GOT3 (cell line): ENCODE data around the gene CLMN.

Experiments used
- DNase-seq: peaks from one replicate; lab custom pipeline; 2025; ENCODE audit warnings: mixed read lengths; lab: John Stamatoyannopoulos, UW

The CLMN gene

GRCh38 chr14:95240859-95241813 is 78.6 kb downstream of the CLMN start:
- no peak for DNase-seq

DNA sequence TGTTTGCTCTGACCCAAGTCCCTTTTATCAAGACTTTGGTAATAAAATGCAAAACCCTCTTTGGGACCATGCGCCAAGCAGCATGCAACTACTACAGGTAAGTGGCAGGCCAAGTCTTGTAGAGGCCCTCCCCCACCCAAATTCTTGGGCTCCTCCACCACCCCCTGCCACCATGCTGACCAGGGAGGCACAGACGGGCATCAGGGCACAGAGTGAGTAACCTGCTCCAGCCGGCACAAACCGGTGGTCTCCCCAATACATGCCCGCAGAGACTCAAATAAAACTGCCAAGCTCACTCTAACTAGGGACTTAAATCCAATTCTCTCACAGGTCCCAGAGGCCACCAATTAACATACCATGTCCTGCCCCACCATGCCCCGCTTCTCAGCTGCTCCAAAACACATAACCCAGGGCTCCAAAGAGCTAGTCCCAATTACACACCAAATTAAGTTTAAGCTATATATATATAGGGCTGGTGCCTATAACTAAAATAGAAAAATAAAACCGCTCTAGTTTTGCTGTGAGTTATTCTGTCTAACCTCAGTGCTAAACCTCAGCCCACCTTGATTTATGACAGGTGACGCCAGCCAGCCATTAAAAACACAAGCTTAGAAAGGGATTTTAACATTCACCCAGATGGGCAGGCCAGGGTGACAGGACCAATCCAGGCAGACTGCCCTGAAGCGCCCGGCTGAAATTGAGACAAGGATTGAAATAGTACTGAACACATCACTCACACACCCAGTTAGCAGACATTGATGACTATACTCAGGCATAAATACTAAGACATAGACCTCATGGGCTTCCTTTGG is 81.0 kb downstream of the CLMN start:
- DNase-seq = no peak

DNA sequence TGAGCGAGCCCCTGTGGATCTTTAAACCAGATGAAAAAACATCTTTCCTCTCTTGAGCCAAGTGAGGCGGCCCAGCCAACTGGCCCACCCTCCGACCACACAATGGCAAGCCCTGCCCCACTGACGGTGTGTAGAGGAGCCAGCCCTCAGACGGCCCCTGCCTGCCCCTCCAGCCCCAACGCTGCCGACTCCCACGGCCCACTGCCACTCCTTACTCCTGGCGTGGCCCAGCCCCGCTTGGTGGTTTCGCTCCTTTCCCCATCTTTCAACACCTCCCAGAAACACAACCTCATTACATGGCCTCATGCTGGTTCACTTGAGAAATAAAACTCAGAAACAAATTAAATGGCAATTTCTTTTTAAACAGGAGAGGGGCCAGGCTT is 81.8 kb downstream of the CLMN start:
- DNase-seq = no peak

DNA sequence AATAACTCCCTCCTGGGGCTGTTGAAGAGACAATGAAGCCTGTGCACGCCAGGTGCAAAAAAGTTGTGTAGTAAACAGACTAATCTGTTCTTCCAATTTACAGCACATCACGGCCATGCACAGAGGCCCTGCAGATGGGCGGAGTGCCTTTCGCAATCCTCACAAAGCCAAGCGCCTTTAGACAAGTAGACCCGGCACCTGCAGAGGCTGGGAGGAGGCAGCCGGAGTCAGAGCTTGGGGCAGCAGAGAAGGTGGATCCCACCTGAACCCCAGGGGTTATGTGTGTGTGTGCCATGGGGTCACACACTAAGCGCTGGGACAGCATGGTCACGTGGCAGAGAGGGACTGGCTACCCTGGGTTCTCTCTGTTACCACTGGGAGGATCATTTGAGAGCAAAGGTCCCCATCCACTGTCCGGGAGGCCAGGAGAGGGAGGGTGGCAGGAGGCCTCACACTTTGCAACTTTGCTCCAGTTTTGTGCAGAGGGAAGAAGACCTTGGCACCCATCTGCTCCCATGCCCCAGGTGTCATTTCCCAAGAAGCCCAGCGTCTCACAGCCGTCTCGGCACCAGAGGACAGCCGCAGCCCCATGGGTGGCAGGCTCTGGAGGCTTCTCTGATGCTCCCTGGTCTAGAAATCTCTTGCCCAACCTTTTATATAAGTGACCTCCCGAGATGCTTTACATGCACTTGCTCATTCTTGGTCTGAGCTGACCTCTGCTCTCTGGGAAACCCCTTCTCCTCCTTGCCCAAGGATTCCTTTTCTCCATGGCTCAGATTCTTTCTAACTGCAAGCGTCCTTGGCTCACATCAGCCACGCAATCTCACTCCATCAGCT is 82.4 kb downstream of the CLMN start:
- no peak for DNase-seq

GRCh38 chr14:95236221-95236620 is 83.5 kb downstream of the CLMN start:
- no peak for DNase-seq

DNA sequence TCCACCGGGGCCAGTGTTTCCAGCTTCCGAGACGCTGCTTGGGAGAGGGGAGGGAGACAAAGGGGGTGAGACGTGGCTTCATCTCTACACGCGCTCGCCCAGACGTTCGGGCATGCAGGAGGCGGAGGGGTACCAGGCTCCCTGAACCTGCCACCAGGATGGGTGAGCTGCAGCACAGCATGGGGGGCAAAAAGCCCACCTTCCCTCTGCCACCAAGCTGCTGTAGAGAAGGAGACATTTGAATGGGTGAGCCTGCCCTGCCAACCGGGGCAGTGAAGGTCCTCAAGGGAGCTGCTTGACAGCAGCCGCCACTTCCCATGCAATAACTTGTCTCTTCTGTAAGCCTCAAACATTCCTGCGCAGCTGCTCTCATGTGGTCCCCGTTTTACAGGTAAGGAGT is 83.9 kb downstream of the CLMN start:
- no peak for DNase-seq

DNA sequence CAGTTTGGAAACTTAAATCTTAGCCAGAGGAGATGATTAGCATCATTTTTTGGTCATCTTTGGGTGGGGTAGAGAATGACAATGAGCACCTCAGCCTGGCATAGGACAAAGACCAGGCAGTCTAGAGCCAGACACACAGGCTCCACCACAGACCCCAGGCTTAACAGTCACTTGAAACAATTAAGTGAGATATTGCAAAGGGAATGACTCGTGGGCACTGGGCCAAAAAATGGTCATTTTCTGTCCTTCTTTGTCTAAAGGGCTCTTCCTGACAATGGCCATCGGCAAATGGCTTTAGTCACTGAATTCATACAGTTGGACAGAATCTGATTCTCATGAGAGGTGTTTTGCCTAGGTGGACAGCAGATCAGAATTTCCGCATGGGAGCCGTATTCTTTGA is 84.4 kb downstream of the CLMN start:
- DNase-seq = no peak

DNA sequence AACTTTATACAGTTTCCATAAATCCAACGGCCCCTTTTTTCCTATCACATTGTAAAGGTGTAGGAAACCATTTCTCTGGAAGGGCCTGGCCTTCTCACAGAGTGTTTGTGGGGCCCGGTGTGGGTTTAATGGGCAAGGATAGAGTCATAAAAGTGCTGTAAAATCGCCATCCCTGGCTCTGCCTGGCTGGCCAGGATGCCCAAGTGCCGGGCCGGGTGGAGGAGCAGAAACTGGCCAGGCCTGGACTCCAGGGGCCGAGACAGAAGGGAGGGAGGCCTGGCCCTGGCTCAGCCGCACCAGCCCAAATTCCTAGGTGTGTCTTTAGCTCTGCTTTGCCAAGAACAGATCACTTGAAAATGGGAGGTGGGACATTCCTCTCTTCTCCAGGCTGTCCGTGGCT is 85.3 kb downstream of the CLMN start:
- no peak for DNase-seq

DNA sequence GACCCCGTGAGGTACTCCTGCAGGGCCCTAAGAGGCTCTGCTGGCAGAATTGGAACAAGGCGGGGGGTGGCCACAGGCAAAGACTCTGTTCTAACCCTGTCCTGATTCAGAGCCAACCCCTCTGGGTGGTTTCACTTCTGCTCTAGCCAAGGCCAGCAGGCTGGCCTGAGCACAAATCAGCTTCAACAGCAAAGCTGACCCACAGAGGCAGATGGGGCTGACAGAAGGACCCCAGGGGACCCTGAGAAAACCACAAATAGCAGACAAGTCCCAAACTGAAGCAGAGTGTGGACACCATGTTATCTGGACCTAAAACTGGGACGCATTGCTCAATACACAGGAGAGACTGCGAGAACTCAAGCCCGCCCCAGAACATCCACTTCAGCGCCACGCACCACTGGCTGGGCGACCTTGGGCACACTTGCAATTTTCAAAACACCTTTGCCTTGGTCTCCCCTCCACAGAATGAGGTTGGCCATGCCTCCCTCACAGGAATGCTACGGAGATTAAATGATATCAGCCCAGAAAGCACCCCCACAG is 85.9 kb downstream of the CLMN start:
- no peak for DNase-seq

GRCh38 chr14:95232894-95233584 is 86.7 kb downstream of the CLMN start:
- no peak for DNase-seq

GRCh38 chr14:95231966-95232633 is 87.6 kb downstream of the CLMN start:
- no peak for DNase-seq

GRCh38 chr14:95229749-95230148 is 90.0 kb downstream of the CLMN start:
- no peak for DNase-seq

DNA sequence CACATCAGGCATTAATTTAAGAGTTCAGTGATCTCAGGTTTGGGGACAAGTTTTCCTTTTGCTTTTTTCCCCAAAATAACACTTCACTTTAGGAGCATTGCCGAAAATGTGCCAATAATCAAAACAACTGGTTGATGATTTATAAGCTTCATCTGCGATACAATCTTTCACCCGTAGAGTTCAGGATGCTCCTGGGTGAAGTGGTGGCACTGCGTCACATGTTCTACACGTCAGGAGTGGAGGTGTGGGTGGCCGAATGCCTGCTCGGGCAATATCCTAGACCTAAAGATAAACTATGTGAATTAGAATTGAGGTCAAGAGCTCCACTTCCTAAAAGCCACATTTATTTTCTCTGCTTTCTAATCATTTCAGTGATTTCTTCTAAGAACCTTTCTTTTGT is 91.5 kb downstream of the CLMN start:
- no peak for DNase-seq

- DNase-seq = no peak
Measured at GRCh38 chr14:95227279-95227860, 92.3 kb downstream of the CLMN start.

DNA sequence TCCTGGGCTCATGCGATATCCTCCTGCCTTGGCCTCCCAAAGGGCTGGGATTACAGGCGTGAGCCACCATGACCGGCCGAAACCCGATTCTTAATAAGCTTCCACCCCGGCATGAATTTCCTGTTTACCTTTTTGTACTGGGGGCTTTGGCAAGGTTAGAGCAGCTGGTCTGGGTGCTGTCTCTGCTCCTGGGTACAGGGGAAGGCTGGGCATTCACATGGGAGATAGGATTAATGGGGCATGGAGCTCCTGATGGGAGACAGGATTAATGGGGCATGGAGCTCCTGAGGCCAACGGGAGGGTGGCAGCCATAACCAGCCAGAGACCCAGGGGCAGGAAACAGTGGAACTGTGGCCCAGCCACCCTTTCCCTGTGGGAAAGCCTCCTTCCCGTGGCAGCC is 92.9 kb downstream of the CLMN start:
- DNase-seq = no peak

GRCh38 chr14:95225251-95225887 is 94.3 kb downstream of the CLMN start:
- DNase-seq = no peak

DNA sequence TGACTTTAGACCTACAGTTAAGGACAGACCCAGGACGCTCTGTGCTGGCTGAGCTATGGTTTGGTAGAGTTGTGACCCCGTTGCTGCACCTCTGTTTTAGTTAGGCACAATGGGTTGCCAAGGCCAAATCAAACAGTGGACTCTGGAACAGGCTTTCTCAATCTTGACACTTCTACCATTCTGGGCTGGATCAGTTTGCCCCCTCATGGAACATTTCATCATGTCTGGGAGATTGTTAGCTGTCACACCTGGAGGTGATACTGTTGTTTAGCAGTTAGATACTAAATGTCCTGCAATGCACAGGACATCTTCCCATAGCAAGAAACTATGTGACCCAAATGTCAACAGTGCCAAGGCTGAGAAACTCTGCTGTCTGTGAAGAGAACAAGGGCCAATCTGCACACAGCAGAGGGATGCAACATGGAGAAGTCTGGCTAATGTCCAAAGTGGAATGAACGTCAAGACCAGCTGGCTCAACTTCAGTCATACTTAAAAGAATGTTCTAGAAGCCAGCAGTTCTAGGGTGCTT is 96.8 kb downstream of the CLMN start:
- no peak for DNase-seq

- DNase-seq = no peak
Measured at GRCh38 chr14:95222151-95222631, 97.5 kb downstream of the CLMN start.

DNA sequence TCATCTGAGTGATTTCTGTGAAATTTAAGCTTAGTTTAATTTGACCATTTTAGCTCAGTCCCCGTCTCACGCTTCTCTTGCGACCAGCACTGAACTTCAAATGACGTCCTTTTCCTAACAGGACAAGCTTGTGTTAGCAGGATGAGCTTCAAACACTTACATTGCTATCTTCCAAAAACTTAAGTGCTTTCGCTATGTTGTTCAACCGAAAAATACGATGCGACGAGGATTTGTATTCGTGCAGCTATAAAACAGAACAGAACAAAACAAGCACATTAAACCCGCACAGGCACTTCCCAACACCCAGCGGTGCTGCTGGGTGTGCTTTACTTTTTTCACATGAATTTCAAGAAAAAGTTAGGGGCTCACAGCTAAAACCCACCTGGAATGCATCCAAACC is 98.2 kb downstream of the CLMN start:
- no peak for DNase-seq
